PFSK-1 (cell line): ENCODE measurements around the gene ARHGAP4.

Source experiments
- FOXP2 ChIP-seq: optimal IDR thresholded peaks from 2 replicates; pipeline ENCODE3; 2011; ENCODE audit warnings: borderline replicate concordance, control low read depth, inconsistent platforms; ENCODE audit not compliant: insufficient read depth; ENCODE audit errors: extremely low read length, extremely low read depth
- POLR2AphosphoS5 ChIP-seq: IDR thresholded peaks from 2 replicates; pipeline ENCODE4 v1.6.1; 2012; ENCODE audit warnings: low read depth, mild to moderate bottlenecking, control low read depth, low read length, moderate library complexity
- SIN3A ChIP-seq: IDR thresholded peaks from 2 replicates; pipeline ENCODE4 v1.6.1; 2012; ENCODE audit warnings: mild to moderate bottlenecking, low read length, moderate library complexity, borderline replicate concordance; ENCODE audit not compliant: insufficient read depth
- TAF1 ChIP-seq: IDR thresholded peaks from 2 replicates; pipeline ENCODE4 v1.6.1; 2012; ENCODE audit warnings: low read length, control low read depth, borderline replicate concordance; ENCODE audit not compliant: insufficient read depth
- TF ChIP-seq, protein P1 (sequence below), 2 experiments: IDR thresholded peaks; 2 replicates each; pipeline versions ENCODE4 v1.6.1 to v1.8.0; 2011 to 2012; ENCODE audit warnings: low read depth in 2 of 2, low read length in 2 of 2, control low read depth in 1 of 2, inconsistent platforms in 1 of 2, mild to moderate bottlenecking in 1 of 2, moderate library complexity in 1 of 2; ENCODE audit not compliant: insufficient read depth in 1 of 2

GRCh38 chrX:153963546-153963945 lies 37.5 kb upstream of the ARHGAP4 start:
- TF ChIP-seq POLR2AphosphoS5 (no peak), TAF1 (no peak), SIN3A (no peak), FOXP2 (no peak)
- TF ChIP-seq, protein P1, sequence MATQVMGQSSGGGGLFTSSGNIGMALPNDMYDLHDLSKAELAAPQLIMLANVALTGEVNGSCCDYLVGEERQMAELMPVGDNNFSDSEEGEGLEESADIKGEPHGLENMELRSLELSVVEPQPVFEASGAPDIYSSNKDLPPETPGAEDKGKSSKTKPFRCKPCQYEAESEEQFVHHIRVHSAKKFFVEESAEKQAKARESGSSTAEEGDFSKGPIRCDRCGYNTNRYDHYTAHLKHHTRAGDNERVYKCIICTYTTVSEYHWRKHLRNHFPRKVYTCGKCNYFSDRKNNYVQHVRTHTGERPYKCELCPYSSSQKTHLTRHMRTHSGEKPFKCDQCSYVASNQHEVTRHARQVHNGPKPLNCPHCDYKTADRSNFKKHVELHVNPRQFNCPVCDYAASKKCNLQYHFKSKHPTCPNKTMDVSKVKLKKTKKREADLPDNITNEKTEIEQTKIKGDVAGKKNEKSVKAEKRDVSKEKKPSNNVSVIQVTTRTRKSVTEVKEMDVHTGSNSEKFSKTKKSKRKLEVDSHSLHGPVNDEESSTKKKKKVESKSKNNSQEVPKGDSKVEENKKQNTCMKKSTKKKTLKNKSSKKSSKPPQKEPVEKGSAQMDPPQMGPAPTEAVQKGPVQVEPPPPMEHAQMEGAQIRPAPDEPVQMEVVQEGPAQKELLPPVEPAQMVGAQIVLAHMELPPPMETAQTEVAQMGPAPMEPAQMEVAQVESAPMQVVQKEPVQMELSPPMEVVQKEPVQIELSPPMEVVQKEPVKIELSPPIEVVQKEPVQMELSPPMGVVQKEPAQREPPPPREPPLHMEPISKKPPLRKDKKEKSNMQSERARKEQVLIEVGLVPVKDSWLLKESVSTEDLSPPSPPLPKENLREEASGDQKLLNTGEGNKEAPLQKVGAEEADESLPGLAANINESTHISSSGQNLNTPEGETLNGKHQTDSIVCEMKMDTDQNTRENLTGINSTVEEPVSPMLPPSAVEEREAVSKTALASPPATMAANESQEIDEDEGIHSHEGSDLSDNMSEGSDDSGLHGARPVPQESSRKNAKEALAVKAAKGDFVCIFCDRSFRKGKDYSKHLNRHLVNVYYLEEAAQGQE (IDR thresholded peaks at IDR 0.05; ENCODE audit: insufficient read depth in 1 of 2, low read depth in 2 of 2, low read length in 2 of 2) = no peak
